ENCODE data around the gene PSMD2.
A peak's percentile ranks its signal among the peaks of the same experiment; 100 is the strongest.

PSMD2 gene

DNA sequence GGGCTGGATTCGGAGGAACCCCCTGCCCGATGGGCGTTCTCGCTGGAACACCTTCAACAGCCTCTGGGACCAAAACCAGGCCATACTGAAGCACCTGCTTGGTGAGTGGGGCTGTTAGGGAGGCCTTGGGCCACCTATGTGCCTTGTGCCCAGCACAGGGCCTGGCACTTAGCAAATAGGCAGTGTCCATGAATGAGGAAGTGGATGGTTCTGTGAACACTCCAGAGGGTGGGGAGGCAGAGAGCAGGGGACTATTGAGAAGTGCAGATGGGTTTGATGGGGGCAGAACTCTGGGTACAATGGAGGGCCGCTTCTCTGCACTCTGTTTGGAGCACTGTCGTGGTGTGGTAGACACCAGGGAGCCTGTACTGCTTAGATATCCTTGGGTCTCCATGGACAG lies 21.7 kb upstream of the PSMD2 start:
- no peak for DNase-seq (ENCODE audit: low read depth in 1 of 2, low spot score in 1 of 2)

GRCh38 chr3:184282941-184283340 lies 16.1 kb upstream of the PSMD2 start:
- DNase-seq (ENCODE audit: low read depth in 1 of 2, low spot score in 1 of 2): no peak

- DNase-seq (ENCODE audit: low read depth in 1 of 2, low spot score in 1 of 2): no peak
These were observed 15.4 kb upstream of the PSMD2 start for GRCh38 chr3:184283681-184284080.

DNA sequence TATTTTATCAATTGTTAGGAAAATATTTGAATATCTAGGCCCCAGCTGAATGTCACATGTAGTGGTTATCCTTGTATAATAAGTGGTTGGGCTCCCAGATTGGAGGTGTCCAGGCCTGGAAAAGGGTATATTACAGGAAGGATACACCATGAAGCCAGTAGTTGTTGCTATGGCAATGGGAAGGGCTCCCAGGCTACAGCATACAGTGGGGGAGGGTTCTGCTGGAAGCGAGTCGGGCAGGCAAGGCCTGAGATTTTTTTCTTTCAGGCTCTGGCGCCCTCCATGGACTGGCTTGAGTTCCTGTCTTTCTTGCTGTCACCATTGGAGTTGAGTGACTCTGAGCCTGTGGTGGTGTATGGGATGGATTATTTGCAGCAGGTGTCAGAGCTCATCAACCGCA lies 14.3 kb upstream of the PSMD2 start:
- no peak for DNase-seq (ENCODE audit: low read depth in 1 of 2, low spot score in 1 of 2)

- peak; percentile 40 to 61 for DNase-seq (ENCODE audit: low read depth in 1 of 2, low spot score in 1 of 2)
These were observed 9.6 kb upstream of the PSMD2 start for GRCh38 chr3:184289426-184289938.

DNA sequence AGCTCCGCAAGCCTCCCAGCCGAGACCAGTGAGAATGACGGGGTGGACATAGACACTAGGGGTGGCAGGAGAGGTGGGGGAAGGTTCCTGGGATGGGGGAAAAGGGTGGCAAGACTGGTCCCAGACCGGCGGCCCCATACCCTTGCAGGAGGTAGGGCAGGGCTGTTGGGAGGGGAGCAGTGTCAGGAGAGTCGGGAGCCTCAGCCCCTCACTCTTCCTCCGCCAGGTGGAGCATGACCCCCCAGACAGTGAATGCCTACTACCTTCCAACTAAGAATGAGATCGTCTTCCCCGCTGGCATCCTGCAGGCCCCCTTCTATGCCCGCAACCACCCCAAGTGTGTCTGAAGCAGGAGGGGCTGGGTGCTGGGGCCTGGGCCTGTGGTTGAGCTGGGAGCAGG lies 8.7 kb upstream of the PSMD2 start:
- DNase-seq (ENCODE audit: low read depth in 1 of 2, low spot score in 1 of 2): no peak

- DNase-seq (ENCODE audit: low read depth in 1 of 2, low spot score in 1 of 2): no peak
These were observed 7.8 kb upstream of the PSMD2 start for GRCh38 chr3:184291044-184291737.

DNA sequence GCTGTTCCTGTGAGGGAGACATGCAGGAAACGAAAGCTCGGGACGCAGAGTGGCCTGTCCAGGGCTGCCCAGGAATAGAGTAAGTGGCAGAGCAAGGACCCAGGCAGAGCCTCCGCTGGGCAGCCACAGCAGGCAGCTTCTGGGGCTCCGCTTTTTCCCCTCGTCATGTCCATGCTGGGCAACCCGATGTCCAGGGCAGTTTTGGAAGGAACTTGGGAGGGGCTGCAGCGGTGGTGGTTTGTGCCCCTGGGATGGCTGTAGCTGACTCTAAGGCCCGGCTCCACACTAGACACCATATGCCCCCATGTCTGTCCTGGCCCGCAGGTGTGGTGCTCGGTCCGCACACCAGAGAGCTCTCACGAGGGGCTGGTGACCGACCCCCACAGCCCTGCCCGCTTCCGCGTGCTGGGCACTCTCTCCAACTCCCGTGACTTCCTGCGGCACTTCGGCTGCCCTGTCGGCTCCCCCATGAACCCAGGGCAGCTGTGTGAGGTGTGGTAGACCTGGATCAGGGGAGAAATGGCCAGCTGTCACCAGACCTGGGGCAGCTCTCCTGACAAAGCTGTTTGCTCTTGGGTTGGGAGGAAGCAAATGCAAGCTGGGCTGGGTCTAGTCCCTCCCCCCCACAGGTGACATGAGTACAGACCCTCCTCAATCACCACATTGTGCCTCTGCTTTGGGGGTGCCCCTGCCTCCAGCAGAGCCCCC lies 7.1 kb upstream of the PSMD2 start:
- DNase-seq (ENCODE audit: low read depth in 1 of 2, low spot score in 1 of 2): no peak

DNA sequence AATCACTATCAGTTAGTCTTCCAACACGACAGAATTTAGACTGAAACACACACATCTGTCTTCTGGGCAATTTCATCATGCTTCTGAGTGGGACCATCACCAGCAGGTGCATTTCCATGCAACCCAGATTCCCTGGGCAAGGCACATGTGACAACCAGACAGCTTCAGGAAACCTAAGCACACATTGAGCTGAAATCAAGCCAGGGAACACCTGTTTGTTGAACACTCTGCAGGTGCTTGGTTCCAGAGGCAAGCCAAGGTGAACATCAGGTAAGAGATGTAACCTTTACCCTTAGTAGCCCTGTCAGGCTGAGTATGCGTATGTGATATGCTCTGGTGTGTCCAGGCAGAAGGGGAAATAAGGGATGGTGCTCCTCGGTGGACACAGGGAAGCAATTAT lies 3.3 kb upstream of the PSMD2 start:
- DNase-seq (ENCODE audit: low read depth in 1 of 2, low spot score in 1 of 2): no peak

GRCh38 chr3:184296616-184297015 lies 2.4 kb upstream of the PSMD2 start:
- no peak for DNase-seq (ENCODE audit: low read depth in 1 of 2, low spot score in 1 of 2)

DNA sequence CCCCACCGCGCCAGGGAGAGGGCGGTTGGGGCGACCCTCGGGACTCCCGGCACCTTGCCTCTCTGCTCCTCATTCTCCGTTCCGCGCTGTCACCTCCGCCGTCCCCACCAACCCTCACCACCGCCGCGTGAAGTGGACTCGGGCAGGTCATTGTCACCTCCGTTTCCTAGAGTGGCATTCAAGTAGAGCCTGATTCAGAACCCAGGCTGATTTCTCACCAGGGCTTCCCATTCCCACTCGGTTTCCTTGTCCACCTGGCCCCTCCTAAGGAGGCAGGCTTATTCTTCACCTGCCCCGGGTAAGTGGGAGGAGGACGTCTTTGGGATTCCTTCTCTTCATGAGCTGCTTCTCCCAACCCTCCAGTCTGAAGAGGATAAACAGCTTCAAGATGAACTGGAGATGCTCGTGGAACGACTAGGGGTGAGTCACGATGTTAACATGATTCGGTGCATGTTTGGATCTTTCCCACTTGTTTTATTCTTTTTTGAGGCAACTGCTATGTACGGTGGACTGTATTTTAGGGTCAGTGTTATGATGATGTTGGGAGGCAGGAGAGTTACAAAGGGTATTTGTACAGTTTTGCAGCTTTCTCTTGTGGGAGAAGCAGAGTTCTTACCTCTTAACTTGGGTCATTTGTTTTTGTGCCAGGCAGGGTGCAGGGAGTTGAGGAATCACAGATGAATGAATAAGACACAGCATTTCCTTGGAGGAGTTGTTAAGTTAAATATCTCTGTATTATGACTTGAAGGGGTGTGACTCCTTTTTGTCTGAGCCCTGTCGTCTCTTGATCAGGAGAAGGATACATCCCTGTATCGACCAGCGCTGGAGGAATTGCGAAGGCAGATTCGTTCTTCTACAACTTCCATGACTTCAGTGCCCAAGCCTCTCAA lies 692 bp downstream of the PSMD2 start:
- DNase-seq (ENCODE audit: low read depth in 1 of 2, low spot score in 1 of 2): no peak

GRCh38 chr3:184300378-184300720 lies 1.3 kb downstream of the PSMD2 start:
- DNase-seq (ENCODE audit: low read depth in 1 of 2, low spot score in 1 of 2): no peak

GRCh38 chr3:184305577-184305976 lies 6.5 kb downstream of the PSMD2 start:
- no peak for DNase-seq (ENCODE audit: low read depth in 1 of 2, low spot score in 1 of 2)

DNA sequence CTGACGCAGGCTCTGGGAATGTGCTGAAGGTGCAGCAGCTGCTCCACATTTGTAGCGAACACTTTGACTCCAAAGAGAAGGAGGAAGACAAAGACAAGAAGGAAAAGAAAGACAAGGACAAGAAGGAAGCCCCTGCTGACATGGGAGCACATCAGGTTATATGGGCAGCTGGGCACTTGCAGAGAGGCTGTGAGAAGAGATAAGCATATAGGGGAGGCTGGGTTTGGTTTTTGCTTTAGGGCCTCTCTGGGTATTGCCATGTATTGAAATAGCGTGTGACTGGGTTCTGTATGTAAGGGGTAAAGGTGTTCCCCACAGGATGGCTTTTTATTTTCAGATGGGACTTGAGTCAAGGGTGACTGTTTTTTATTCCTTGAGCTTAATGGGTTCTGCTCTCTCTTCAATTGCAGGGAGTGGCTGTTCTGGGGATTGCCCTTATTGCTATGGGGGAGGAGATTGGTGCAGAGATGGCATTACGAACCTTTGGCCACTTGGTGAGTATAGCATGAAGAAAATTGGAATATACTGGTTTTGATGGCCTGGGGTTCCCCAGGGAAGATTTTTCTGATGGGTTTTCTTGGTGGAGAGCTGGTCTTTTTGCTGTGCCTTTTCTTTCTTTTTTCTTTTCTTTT lies 7.4 kb downstream of the PSMD2 start:
- no peak for DNase-seq (ENCODE audit: low read depth in 1 of 2, low spot score in 1 of 2)

DNA sequence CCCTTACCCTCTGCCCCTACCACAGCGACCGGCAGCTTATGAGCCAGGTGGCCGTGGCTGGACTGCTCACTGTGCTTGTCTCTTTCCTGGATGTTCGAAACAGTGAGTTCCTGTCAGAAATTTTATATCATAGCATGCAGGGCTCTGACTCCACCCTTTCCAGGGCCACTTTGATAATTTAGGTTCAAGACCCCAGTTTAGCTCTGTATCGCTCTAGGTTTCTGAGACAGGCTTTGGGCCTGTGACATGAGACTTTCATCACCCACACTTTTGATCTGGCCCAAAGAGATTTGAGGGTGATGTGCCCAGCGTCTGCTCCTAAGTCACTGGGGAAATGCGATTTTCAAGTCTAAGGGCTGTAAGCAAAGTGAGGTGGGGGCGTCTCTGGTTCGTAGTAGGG lies 8.9 kb downstream of the PSMD2 start:
- no peak for DNase-seq (ENCODE audit: low read depth in 1 of 2, low spot score in 1 of 2)

GRCh38 chr3:184308744-184309143 lies 9.7 kb downstream of the PSMD2 start:
- no peak for DNase-seq (ENCODE audit: low read depth in 1 of 2, low spot score in 1 of 2)

- no peak for DNase-seq (ENCODE audit: low read depth in 1 of 2, low spot score in 1 of 2)
These were observed 12.6 kb downstream of the PSMD2 start for GRCh38 chr3:184311633-184312032.

GRCh38 chr3:184314363-184314699 lies 15.3 kb downstream of the PSMD2 start, which contains the start of gene EIF4G1:
TSS of gene EIF4G1 (plus strand) at chr3:184314606. CDS start at chr3:184315797, 1,191 bp downstream.
- peak; percentile 82 to 87 for DNase-seq (ENCODE audit: low read depth in 1 of 2, low spot score in 1 of 2)

DNA sequence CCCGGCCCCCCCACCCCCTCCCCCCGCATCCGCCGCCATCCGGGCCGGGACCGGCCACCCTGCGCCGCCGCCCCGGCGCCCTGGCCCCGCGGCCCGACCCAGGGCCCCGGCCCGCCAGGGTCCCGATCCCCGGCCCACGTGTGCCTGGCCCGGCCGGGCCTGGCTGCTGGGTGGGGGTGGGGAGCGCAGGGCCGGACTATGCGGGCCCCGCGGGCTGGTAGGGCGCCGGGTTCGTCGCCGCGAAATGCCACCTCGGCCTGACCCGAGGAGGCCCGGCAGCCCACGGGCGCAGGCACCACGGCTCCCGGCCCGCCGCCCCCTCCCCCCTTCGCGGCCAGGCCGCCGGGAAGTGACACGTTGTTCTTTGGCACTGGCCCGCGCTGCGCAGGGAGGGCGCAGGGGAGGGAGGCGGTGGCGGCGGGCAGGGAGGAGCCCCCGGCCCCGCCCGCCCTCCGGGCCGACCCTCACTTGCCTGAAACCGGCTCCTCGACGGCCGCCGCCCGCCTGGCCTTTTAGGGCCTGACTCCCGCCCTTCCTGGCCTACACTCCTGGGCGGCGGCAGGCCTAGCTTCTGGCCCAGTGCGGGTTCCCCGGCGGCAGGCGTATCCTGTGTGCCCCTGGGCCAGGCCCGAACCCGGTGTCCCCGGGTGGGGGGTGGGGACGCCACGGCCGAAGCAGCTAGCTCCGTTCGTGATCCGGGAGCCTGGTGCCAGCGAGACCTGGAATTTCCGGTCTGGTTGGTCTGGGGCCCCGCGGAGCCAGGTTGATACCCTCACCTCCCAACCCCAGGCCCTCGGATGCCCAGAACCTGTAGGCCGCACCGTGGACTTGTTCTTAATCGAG lies 15.9 kb downstream of the PSMD2 start:
- peak in 1 of 2 donors; percentile 36 for DNase-seq (ENCODE audit: low read depth in 1 of 2, low spot score in 1 of 2)

GRCh38 chr3:184315543-184315867 lies 16.5 kb downstream of the PSMD2 start:
- no peak for DNase-seq (ENCODE audit: low read depth in 1 of 2, low spot score in 1 of 2)

Data from activated CD4-positive, alpha-beta T cell treated with anti-CD3 and anti-CD28 coated beads, Interleukin-2, amount 50 U/mL, for 24 hours (primary cell).